ENCODE measurements around the gene CDH20. TPM values are rescaled to one million over a fixed set of nuclear protein-coding genes. Genes with fewer than 3 reads are reported as not detected.

Gene CDH20
- total and polyA plus RNA-seq, 7 experiments from 2014 or later, result 0.15 to 0.44 (median 0.40) TPM; not detected in 4

- ATAC-seq (no peak), DNase-seq (no peak)
- H3K9me3 Mint-ChIP-seq, result no peaks in the 10 kb centered on the region
- Histone ChIP-seq H3K9me3 (ENCODE audit: control insufficient read depth in 2 of 3, low read length in 3 of 3) (no peaks in the 10 kb centered on the region), H3K36me3 (ENCODE audit: control insufficient read depth in 2 of 3, insufficient read depth in 3 of 3, low read length in 3 of 3) (no peaks in the 10 kb centered on the region), H3K4me1 (ENCODE audit: control insufficient read depth in 2 of 2, insufficient read depth in 2 of 2, low read length in 2 of 2) (no peaks in the 10 kb centered on the region), H3K27ac (ENCODE audit: low read depth, low read length) (no peak overlapping the region), H3K27me3 (ENCODE audit: control insufficient read depth in 2 of 2, insufficient read depth in 2 of 2, low read length in 2 of 2) (no peaks in the 10 kb centered on the region), H3K4me3 (ENCODE audit: low read length) (no peak overlapping the region)
- intact Hi-C loops (cut with micrococcal nuclease), result no loop called here
- no peaks in the 10 kb centered on the region for H3K36me3 Mint-ChIP-seq
- H3K27me3 Mint-ChIP-seq, result peaks cover 4 to 26% (median 16%) of the 10 kb centered on the region in 5 donors
- H3K4me3 Mint-ChIP-seq, result no peak overlapping the region
- H3K4me1 Mint-ChIP-seq, result peaks cover 0 to 5% (median 0%) of the 10 kb centered on the region in 7 donors
- H3K27ac Mint-ChIP-seq, result no peak overlapping the region
- ChIA-PET POLR2A (no interaction called here), CTCF (no interaction called here)
Measured at GRCh38 chr18:61591253-61591652, 258.0 kb downstream of the CDH20 start.

DNA sequence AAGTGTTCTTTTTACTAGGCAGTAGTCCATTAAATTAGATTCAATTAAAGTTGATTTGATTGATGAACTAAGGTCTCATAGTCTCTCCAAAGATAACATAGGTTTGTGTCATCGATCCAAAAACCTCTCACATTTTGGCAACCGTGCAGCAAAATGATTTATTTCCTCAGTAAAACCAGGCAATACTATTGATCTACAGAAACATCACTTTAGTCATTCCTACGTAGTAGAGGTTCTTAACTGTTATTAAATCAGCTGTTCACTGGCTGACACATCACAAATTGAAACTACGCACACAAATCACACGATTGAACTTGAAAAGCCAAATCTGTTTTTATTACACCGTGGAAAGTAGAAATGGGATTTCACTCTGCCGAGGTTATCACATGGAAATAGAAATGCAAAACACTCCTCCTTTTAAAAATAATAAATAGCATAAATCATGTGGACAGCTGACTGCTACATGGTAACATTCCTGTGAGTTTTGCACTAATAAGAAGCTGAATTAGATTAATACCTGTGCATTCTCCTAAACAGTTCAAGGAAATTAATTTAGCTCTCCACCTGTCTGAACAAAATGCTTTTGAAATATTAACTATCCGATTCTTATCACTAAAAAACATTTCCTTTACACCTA lies 262.5 kb downstream of the CDH20 start:
- H3K4me3 Mint-ChIP-seq, result no peak overlapping the region
- intact Hi-C loops (cut with micrococcal nuclease), result no loop called here
- CTCF ChIA-PET, result no interaction called here
- Histone ChIP-seq H3K36me3 (ENCODE audit: control insufficient read depth in 2 of 3, insufficient read depth in 3 of 3, low read length in 3 of 3) (no peaks in the 10 kb centered on the region), H3K4me1 (ENCODE audit: control insufficient read depth in 2 of 2, insufficient read depth in 2 of 2, low read length in 2 of 2) (no peaks in the 10 kb centered on the region), H3K27me3 (ENCODE audit: control insufficient read depth in 2 of 2, insufficient read depth in 2 of 2, low read length in 2 of 2) (no peaks in the 10 kb centered on the region), H3K9me3 (ENCODE audit: control insufficient read depth in 2 of 3, low read length in 3 of 3) (no peaks in the 10 kb centered on the region), H3K4me3 (ENCODE audit: low read length) (no peak overlapping the region), H3K27ac (ENCODE audit: low read depth, low read length) (no peak overlapping the region)
- POLR2A ChIA-PET, result no interaction called here
- no peak for ATAC-seq
- H3K4me1 Mint-ChIP-seq, result no peaks in the 10 kb centered on the region
- H3K9me3 Mint-ChIP-seq, result no peaks in the 10 kb centered on the region
- DNase-seq, result no peak
- peaks cover 9 to 30% (median 13%) of the 10 kb centered on the region in 5 donors for H3K27me3 Mint-ChIP-seq
- no peak overlapping the region for H3K27ac Mint-ChIP-seq
- no peaks in the 10 kb centered on the region for H3K36me3 Mint-ChIP-seq

DNA sequence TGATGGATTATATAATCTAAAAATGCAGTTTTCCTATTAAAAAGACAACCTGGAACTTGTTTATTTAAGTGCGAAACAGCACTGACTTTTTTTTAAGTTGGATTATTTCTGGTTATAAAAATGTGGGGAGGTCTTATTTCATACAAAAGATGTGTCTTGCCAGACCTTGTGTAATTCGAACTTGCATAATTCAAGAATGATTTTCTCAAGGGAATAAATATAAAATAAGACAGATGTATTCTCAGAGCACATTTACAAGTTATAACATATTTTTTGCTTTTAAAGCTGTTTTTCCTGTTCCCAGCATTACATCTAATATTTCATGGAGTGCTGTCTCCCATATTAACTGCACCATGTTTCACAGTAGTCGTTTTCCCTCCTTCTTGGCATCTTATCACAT lies 263.1 kb downstream of the CDH20 start:
- ChIA-PET POLR2A (interaction anchor here (0.6 kb wide), 1 partner anchor 1096 kb away, joined by 3 read pairs; no protein-coding TSS in a partner anchor), CTCF (no interaction called here)
- no peaks in the 10 kb centered on the region for H3K9me3 Mint-ChIP-seq
- Histone ChIP-seq H3K36me3 (ENCODE audit: control insufficient read depth in 2 of 3, insufficient read depth in 3 of 3, low read length in 3 of 3) (no peaks in the 10 kb centered on the region), H3K4me1 (ENCODE audit: control insufficient read depth in 2 of 2, insufficient read depth in 2 of 2, low read length in 2 of 2) (no peaks in the 10 kb centered on the region), H3K9me3 (ENCODE audit: control insufficient read depth in 2 of 3, low read length in 3 of 3) (no peaks in the 10 kb centered on the region), H3K4me3 (ENCODE audit: low read length) (no peak overlapping the region), H3K27me3 (ENCODE audit: control insufficient read depth in 2 of 2, insufficient read depth in 2 of 2, low read length in 2 of 2) (no peaks in the 10 kb centered on the region), H3K27ac (ENCODE audit: low read depth, low read length) (no peak overlapping the region)
- no peak overlapping the region for H3K27ac Mint-ChIP-seq
- H3K27me3 Mint-ChIP-seq, result peaks cover 11 to 33% (median 13%) of the 10 kb centered on the region in 5 donors
- intact Hi-C loops (cut with micrococcal nuclease), result no loop called here
- ATAC-seq (no peak), DNase-seq (no peak)
- H3K4me1 Mint-ChIP-seq, result no peaks in the 10 kb centered on the region
- H3K4me3 Mint-ChIP-seq, result no peak overlapping the region
- no peaks in the 10 kb centered on the region for H3K36me3 Mint-ChIP-seq

DNA sequence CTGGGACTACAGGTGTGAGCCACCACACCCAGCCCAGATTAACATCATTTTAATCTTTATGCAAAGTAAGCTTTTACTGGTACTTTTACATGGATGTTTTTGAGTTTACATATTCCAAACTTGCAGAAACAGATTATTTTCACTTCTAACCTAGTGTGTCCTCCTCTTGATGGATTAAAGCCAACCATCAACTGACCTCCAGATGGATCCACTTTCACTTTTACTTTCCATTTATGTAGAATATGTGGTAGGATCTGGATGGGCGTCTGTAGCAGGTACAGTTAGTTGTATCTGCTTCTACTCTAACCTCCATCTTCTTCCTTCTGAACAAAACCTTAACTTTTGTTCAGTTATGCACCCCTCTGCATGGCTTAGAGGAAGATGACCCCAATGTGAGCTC lies 264.1 kb downstream of the CDH20 start:
- Mint-ChIP-seq H3K9me3 (no peaks in the 10 kb centered on the region), H3K4me1 (no peaks in the 10 kb centered on the region), H3K27me3 (peaks cover 12 to 31% (median 14%) of the 10 kb centered on the region in 5 donors), H3K4me3 (no peak overlapping the region), H3K27ac (no peak overlapping the region), H3K36me3 (no peaks in the 10 kb centered on the region)
- DNase-seq (no peak), ATAC-seq (no peak)
- H3K4me3 ChIP-seq (ENCODE audit: low read length), result no peak overlapping the region
- no peaks in the 10 kb centered on the region for H3K36me3 ChIP-seq (ENCODE audit: control insufficient read depth in 2 of 3, insufficient read depth in 3 of 3, low read length in 3 of 3)
- ChIA-PET POLR2A (no interaction called here), CTCF (no interaction called here)
- intact Hi-C loops (cut with micrococcal nuclease), result no loop called here
- no peaks in the 10 kb centered on the region for H3K4me1 ChIP-seq (ENCODE audit: control insufficient read depth in 2 of 2, insufficient read depth in 2 of 2, low read length in 2 of 2)
- no peaks in the 10 kb centered on the region for H3K27me3 ChIP-seq (ENCODE audit: control insufficient read depth in 2 of 2, insufficient read depth in 2 of 2, low read length in 2 of 2)
- no peak overlapping the region for H3K27ac ChIP-seq (ENCODE audit: low read depth, low read length)
- no peaks in the 10 kb centered on the region for H3K9me3 ChIP-seq (ENCODE audit: control insufficient read depth in 2 of 3, low read length in 3 of 3)

DNA sequence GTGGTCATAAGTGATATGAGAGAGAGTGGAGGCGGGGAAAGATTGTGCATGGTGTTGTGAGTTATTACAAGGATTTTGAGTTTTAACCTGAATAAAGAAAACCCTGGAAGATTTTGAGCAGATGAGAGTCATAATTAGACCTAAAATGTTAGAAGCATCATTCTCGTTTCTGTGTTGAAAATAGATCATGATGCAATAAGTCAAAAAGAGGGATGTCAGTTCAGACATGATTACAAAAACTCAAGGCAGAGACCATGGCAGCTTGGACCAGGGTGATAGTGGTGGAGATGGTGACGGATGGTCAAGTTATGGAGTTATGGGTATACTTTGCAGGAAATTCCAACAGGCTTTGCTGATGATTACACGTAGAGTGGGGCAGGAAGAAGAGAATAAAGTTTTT lies 267.2 kb downstream of the CDH20 start:
- Mint-ChIP-seq H3K27ac (no peak overlapping the region), H3K27me3 (peaks cover 12 to 47% (median 42%) of the 10 kb centered on the region in 5 donors), H3K4me1 (no peaks in the 10 kb centered on the region), H3K4me3 (no peak overlapping the region), H3K36me3 (no peaks in the 10 kb centered on the region), H3K9me3 (peaks cover 0 to 2% (median 0%) of the 10 kb centered on the region in 11 donors)
- no peaks in the 10 kb centered on the region for H3K36me3 ChIP-seq (ENCODE audit: control insufficient read depth in 2 of 3, insufficient read depth in 3 of 3, low read length in 3 of 3)
- H3K27ac ChIP-seq (ENCODE audit: low read depth, low read length), result no peak overlapping the region
- H3K4me1 ChIP-seq (ENCODE audit: control insufficient read depth in 2 of 2, insufficient read depth in 2 of 2, low read length in 2 of 2), result no peaks in the 10 kb centered on the region
- ChIA-PET POLR2A (no interaction called here), CTCF (no interaction called here)
- no peak overlapping the region for H3K4me3 ChIP-seq (ENCODE audit: low read length)
- no peaks in the 10 kb centered on the region for H3K9me3 ChIP-seq (ENCODE audit: control insufficient read depth in 2 of 3, low read length in 3 of 3)
- no peak for DNase-seq
- no peak for ATAC-seq
- peaks cover 0 to 4% of the 10 kb centered on the region in 2 donors for H3K27me3 ChIP-seq (ENCODE audit: control insufficient read depth in 2 of 2, insufficient read depth in 2 of 2, low read length in 2 of 2)
- intact Hi-C loops (cut with micrococcal nuclease), result no loop called here

GRCh38 chr18:61602836-61603235 lies 269.6 kb downstream of the CDH20 start:
- Mint-ChIP-seq H3K4me1 (peaks cover 0 to 2% (median 0%) of the 10 kb centered on the region in 7 donors), H3K36me3 (no peaks in the 10 kb centered on the region), H3K4me3 (no peak overlapping the region), H3K27ac (no peak overlapping the region), H3K9me3 (peaks cover 0 to 2% (median 0%) of the 10 kb centered on the region in 11 donors), H3K27me3 (peaks cover 25 to 57% (median 54%) of the 10 kb centered on the region in 5 donors)
- Histone ChIP-seq H3K9me3 (ENCODE audit: control insufficient read depth in 2 of 3, low read length in 3 of 3) (no peaks in the 10 kb centered on the region), H3K4me3 (ENCODE audit: low read length) (no peak overlapping the region), H3K27ac (ENCODE audit: low read depth, low read length) (no peak overlapping the region), H3K4me1 (ENCODE audit: control insufficient read depth in 2 of 2, insufficient read depth in 2 of 2, low read length in 2 of 2) (no peaks in the 10 kb centered on the region), H3K36me3 (ENCODE audit: control insufficient read depth in 2 of 3, insufficient read depth in 3 of 3, low read length in 3 of 3) (no peaks in the 10 kb centered on the region), H3K27me3 (ENCODE audit: control insufficient read depth in 2 of 2, insufficient read depth in 2 of 2, low read length in 2 of 2) (peaks cover 0 to 4% of the 10 kb centered on the region in 2 donors)
- DNase-seq (no peak), ATAC-seq (no peak)
- CTCF ChIA-PET, result no interaction called here
- intact Hi-C loops (cut with micrococcal nuclease), result no loop called here
- POLR2A ChIA-PET, result no interaction called here

Data from naive thymus-derived CD4-positive, alpha-beta T cell (primary cell).